B cell (primary cell): ENCODE data around the gene PPT2. TPM values are rescaled to one million over a fixed set of nuclear protein-coding genes. Genes with fewer than 3 reads are reported as not detected.
A peak's percentile ranks its signal among the peaks of the same experiment; 100 is the strongest.

Experiments
- ATAC-seq: fragments of 200-7000 bp; cut with Tn5 transposase; one replicate; pipeline ENCODE4 v1.10.0; 2021; ENCODE audit warnings: low read depth, mild to moderate bottlenecking, moderate number of reproducible peaks, moderate library complexity
- CTCF ChIA-PET: fragments of 350-600 bp; sonication (Branson Sonifier 250); formaldehyde crosslinking; loops from one replicate; lab custom pipeline; 2021; ENCODE audit warnings: antibody characterized with exemption, inconsistent platforms; lab: Charles Lee
- POLR2A ChIA-PET: fragments of 350-600 bp; sonication (Branson Sonifier 250); formaldehyde crosslinking; loops from one replicate; lab custom pipeline; 2021; ENCODE audit warnings: antibody characterized with exemption; lab: Charles Lee
- DNase-seq: peaks from one replicate; pipeline ENCODE4 v3.0.0; 2013
- H2AFZ ChIP-seq: 2 replicates; pipeline ENCODE4 v1.6.1; 2012; ENCODE audit warnings: mild to moderate bottlenecking, low read depth, low read length; ENCODE audit not compliant: insufficient read depth, poor library complexity, severe bottlenecking
- H3K27ac ChIP-seq, 2 donors: 1 replicate in 1 of 2; 2 replicates in 1 of 2; pipeline ENCODE4 v1.5.1; 2012 to 2013; ENCODE audit warnings: low read length in 2 of 2, mild to moderate bottlenecking in 2 of 2, moderate library complexity in 1 of 2
- H3K27me3 ChIP-seq, 4 experiments: fragments of 200-600 bp in 1 of 4; sonication (generic) in 1 of 4; replicated peaks in 1 of 4; 1 replicate in 2 of 4; 2 replicates in 2 of 4; pipeline versions ENCODE4 v1.6.1 to v1.7.0; 2013 to 2016; ENCODE audit warnings: low read length in 3 of 4, mild to moderate bottlenecking in 2 of 4, mixed read lengths in 1 of 4, moderate library complexity in 1 of 4; ENCODE audit not compliant: insufficient read depth in 4 of 4, control insufficient read depth in 3 of 4; ENCODE audit errors: control extremely low read depth in 1 of 4
- H3K36me3 ChIP-seq, 2 experiments: replicated peaks in 1 of 2; 1 replicate in 1 of 2; 2 replicates in 1 of 2; pipeline versions ENCODE4 v1.6.1 to v1.7.1; 2013; ENCODE audit warnings: low read length in 1 of 2; ENCODE audit not compliant: insufficient read depth in 2 of 2, control insufficient read depth in 1 of 2; ENCODE audit errors: control extremely low read depth in 1 of 2, extremely low read depth in 1 of 2
- H3K4me1 ChIP-seq, 2 donors: fragments of 200-600 bp in 1 of 2; sonication (generic) in 1 of 2; 1 replicate in 1 of 2; 2 replicates in 1 of 2; pipeline versions ENCODE4 v1.5.1 to v1.6.1; 2013 to 2017; ENCODE audit warnings: low read length in 2 of 2; ENCODE audit not compliant: control insufficient read depth in 2 of 2, insufficient read depth in 2 of 2
- H3K4me2 ChIP-seq: replicated peaks from 2 replicates; pipeline ENCODE3; 2012; ENCODE audit warnings: mild to moderate bottlenecking, low read depth, low read length; ENCODE audit not compliant: poor library complexity, severe bottlenecking
- H3K4me3 ChIP-seq, 5 experiments: fragments of 200-600 bp in 1 of 5; sonication (generic) in 1 of 5; 1 replicate in 3 of 5; 2 replicates in 2 of 5; pipeline versions ENCODE4 v1.5.1 to v1.7.0; 2011 to 2016; ENCODE audit warnings: low read length in 4 of 5, mild to moderate bottlenecking in 4 of 5, low read depth in 2 of 5, control low read depth in 1 of 5, moderate library complexity in 1 of 5; ENCODE audit not compliant: insufficient read depth in 1 of 5; ENCODE audit errors: control extremely low read depth in 1 of 5, extremely low read depth in 1 of 5
- H3K79me2 ChIP-seq: fragments of 200-600 bp; sonication (generic); one replicate; pipeline ENCODE4 v1.6.0; 2016; ENCODE audit warnings: low read length; ENCODE audit not compliant: control insufficient read depth, insufficient read depth
- H3K9ac ChIP-seq: fragments of 200-600 bp; sonication (generic); 2 replicates; pipeline ENCODE4 v1.6.1; 2017; ENCODE audit warnings: mild to moderate bottlenecking, low read length, moderate library complexity
- H3K9me3 ChIP-seq, 3 donors: one replicate each; pipeline versions ENCODE4 v1.6.1 to v1.7.1; 2013; ENCODE audit warnings: low read length in 2 of 3; ENCODE audit not compliant: control insufficient read depth in 2 of 3, insufficient read depth in 1 of 3; ENCODE audit errors: control extremely low read depth in 1 of 3
- H4K20me1 ChIP-seq: 2 replicates; pipeline ENCODE4 v1.6.0; 2012; ENCODE audit warnings: mild to moderate bottlenecking, low read length; ENCODE audit not compliant: insufficient read depth, control insufficient read depth, poor library complexity, severe bottlenecking
- H3K27ac Mint-ChIP-seq: one replicate; pipeline ENCODE4 v1.8.0; 2021; ENCODE audit warnings: mixed read lengths
- H3K27me3 Mint-ChIP-seq: one replicate; pipeline ENCODE4 v1.8.0; 2021; ENCODE audit warnings: mixed read lengths
- H3K4me1 Mint-ChIP-seq: one replicate; pipeline ENCODE4 v1.8.0; 2021; ENCODE audit warnings: mixed read lengths
- H3K4me3 Mint-ChIP-seq: one replicate; pipeline ENCODE4 v1.8.0; 2021; ENCODE audit warnings: mixed read lengths
- H3K9me3 Mint-ChIP-seq: one replicate; pipeline ENCODE4 v1.8.0; 2022; ENCODE audit warnings: mixed read lengths; ENCODE audit not compliant: insufficient read depth
- CTCF ChIP-seq: fragments of 200-600 bp; IDR thresholded peaks from one replicate; pipeline ENCODE4 v1.8.0; 2022; ENCODE audit warnings: antibody characterized with exemption, mild to moderate bottlenecking
- EZH2 ChIP-seq: IDR thresholded peaks from 2 replicates; pipeline ENCODE4 v1.6.1; 2012; ENCODE audit warnings: borderline replicate concordance, low read depth, mild to moderate bottlenecking, moderate library complexity, low read length; ENCODE audit not compliant: insufficient read depth, poor library complexity, severe bottlenecking
- WGBS: methylation state at CpG from one replicate; pipeline ENCODE4 v1.1.5; 2013; ENCODE audit warnings: missing lambda C conversion rate; ENCODE audit not compliant: insufficient coverage; 5-methylcytosine and 5-hydroxymethylcytosine counted together
- intact Hi-C: fragments of 100-400 bp; cut with micrococcal nuclease; formaldehyde crosslinking; loops from one replicate; pipeline ENCODE4 v1.10.0; 2022
- polyA plus RNA-seq: library from polyadenylated mRNA; depleted of rRNA; stranded (reverse); fragments of >200 nt; gene quantifications from 2 replicates; pipeline ENCODE4 v1.2.3, GENCODE V29; 2012
- total RNA-seq, 2 donors: library from RNA; stranded (reverse); fragments of 120-200 nt in 1 of 2; gene quantifications; 1 replicate in 1 of 2; 2 replicates in 1 of 2; pipeline versions ENCODE4 v1.2.3 to v1.2.4, GENCODE V29; 2013 to 2022

PPT2 gene
- total and polyA plus RNA-seq, 2 donors (not counting 1 experiment from before 2014, with no cell fraction given) = 1.2 to 4.2 TPM

- Mint-ChIP-seq H3K27me3 (no peaks in the 10 kb centered on the region), H3K4me1 (peaks cover 55% of the 10 kb centered on the region), H3K27ac (peak overlapping the region; percentile 99), H3K4me3 (peak overlapping the region; percentile 95), H3K9me3 (no peaks in the 10 kb centered on the region)
- Histone ChIP-seq H3K36me3 (peaks cover 0 to 9% of the 10 kb centered on the region in 2 experiments), H3K79me2 (peaks cover 21% of the 10 kb centered on the region), H3K27me3 (no peaks in the 10 kb centered on the region), H3K9ac (peak overlapping the region; percentile 99), H3K4me3 (peak overlapping the region; percentile 34 to 99 (median 94)), H3K4me2 (peak overlapping the region; percentile 91), H3K4me1 (peaks cover 36 to 51% of the 10 kb centered on the region in 2 donors), H4K20me1 (no peaks in the 10 kb centered on the region), H3K27ac (peak overlapping the region; percentile 99 to 100), H2AFZ (peak overlapping the region; percentile 65), H3K9me3 (no peaks in the 10 kb centered on the region)
- ChIA-PET POLR2A (interaction anchor here (0.6 to 1.8 kb wide), 18 partner anchors 16 to 1548 kb away, joined by 3 to 25 read pairs (median 5); partner anchors contain the start of genes AGPAT1, ATF6B, FKBPL and HLA-DRA), CTCF (interaction anchor here (0.5 to 1.8 kb wide), 15 partner anchors 10 to 599 kb away, joined by 3 to 9 read pairs (median 4); partner anchors contain the start of genes AGPAT1, ATF6B and FKBPL)
- ATAC-seq (peak; percentile 22), DNase-seq (peak; percentile 100)
- TF ChIP-seq CTCF = no peak
- TF ChIP-seq EZH2 = no peak
- under 1% methylated on average over 53 of the region's 58 CpGs for WGBS
- intact Hi-C loops = loop anchor here (1.0 to 10.0 kb wide), 13 partner anchors 18 to 1012 kb away; partner anchors contain the start of genes BAG6, CLIC1, CSNK2B and EHMT2
These were observed 42.2 kb downstream of the PPT2 start for GRCh38 chr6:32195902-32196681.
